Activated CD4-positive, alpha-beta T cell treated with anti-CD3 and anti-CD28 coated beads, Interleukin-2, Interleukin-4, amounts not matched to agents 100 ng/mL and 50 ng/mL, durations not matched to agents 16 hours and 8 hours (primary cell): ENCODE measurements around the gene ERCC8.

ENCODE experiments used
- DNase-seq: peaks from one replicate; pipeline ENCODE4 v3.0.0-alpha.2; 2020; ENCODE audit warnings: low spot score

The ERCC8 gene

DNA sequence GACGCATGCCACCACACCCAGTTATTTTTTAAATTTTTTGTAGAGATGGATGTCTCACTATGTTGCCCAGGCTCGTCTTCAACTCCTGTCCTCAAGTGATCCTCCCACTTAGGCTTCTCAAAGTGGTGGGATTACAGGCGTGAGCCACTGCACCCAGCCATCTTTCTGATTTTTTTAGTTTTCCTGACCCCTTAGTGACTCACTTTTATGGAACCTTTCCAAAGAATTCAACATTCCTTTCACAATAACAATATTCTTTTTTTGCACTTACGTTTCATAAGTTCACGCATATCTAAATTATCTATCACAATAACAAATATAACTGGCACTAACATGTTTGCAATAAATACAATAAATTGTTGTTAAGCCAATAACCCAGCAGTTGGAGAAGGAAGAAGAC lies 109.3 kb downstream of the ERCC8 start:
- DNase-seq = no peak

DNA sequence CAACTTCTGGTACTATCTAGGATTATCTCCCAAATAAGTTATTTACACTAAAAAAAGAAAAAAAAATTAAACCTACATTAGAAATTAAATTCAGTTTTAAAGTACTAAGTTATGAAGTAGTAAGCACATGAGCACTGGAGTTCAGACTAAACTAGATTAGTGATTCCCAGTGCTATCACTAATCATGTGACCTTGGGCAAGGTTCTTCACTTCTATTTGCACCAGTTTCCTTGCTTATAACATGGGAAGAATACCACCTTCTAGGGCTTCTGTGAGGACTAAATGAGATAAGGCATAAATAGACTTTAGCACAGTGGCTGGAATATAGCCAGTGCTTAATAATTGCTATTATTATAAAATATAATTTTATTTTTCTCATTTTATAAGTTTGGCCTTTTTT lies 111.3 kb downstream of the ERCC8 start:
- DNase-seq = no peak

DNA sequence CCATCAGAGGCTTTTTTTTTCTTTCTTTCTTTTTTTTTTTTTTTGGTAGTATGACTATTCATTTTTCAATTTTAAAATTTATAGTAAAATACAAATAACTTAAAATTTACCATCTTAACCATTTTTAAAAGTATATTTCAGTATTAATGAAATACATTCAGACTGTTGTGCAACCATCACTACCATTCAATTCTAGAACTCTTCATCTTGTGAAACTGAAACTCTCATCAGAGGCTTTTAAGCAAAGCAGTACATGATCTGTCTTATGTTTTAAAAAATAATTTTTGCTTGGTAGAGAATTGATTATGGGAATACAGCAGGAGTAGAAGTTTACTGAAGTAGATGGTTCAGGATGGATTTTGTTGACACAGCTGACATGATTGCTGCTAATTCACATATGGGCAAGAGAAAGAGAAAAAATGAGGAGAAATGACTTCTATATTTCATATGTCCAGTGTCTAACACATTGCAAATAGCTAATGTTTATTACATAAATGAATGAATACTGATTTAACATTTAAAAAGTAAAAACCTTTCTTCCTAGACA lies 114.2 kb downstream of the ERCC8 start:
- no peak for DNase-seq

DNA sequence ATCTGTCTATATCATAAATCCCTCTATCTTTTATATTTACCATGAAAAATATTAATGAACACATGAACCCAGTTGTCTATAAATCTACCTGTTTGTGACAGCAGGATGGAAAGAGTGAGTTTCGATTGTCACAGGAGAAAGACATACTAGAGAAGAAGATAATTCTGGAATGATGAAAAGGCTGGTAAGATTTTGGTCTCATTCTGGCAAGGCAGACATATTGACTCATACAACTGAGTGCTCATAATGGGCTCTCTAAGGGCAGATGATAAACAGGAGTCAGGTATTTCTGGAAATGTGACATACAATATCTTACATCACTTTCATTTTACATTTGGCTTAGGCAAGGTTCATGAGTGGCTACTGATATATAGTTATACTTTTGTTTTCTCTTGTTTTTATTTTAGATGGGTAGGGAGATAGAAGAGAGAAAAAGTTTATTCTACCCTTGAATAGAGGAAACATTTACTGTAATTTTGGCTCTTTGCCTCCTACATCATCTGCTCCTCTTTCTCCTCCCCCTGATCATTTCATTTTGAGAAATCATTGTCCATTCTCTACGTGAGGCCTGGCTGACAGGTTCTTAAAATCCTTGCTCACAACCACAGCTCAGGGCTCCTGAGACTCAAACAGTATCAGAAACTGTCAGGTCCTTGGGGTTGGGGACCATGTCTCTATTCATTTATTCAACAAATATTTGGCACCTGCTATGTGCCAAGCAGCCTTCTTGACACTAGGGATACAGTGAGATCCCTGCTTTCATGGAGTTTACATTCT lies 115.2 kb downstream of the ERCC8 start:
- DNase-seq = peak; percentile 25

DNA sequence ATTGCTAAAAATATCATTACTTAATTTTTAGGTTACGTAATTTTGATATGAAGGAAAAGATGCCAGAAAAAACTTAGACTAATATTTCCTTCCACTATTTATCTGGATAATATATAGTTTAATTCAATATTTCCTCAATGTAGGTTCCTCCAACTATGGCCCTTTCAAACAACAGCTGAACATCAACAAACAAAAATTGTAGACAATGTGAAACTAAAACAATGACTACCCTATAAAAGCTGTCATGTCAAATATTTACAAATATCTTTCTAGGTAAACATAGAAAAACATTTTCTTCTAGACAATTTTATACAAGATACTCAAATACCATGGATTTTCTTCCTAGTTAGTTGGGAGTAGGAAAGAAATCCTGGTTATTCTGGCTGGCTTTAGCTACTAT lies 117.7 kb downstream of the ERCC8 start:
- no peak for DNase-seq

DNA sequence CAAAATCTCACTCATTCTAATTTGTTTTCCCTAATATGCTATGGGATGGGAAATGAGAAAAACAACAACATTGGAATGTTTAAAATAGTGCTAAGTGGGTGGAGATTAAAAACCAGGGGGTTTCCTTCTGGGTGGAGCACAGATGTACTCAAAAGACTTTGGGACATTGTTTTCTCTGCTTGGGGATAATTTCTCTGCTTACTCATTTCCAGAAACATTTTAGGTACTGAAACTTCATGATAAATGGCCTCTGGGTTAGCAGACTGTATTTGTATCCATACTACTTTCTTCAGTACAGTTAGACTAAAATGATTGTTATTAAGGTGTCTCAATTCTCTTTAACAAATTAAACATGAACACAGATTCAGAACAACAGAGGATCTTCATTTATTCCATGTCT lies 118.2 kb downstream of the ERCC8 start:
- no peak for DNase-seq
